Measurements from ENCODE around the gene CARS2. TPM values are rescaled to one million over a fixed set of nuclear protein-coding genes. Genes with fewer than 3 reads are reported as not detected.
"Not testable (repeated sequence)": the region's sequence is repeated elsewhere in the genome, so short reads cannot be mapped to it uniquely, and the experiment has no call there.

The CARS2 gene
- total and polyA plus RNA-seq, 4 donors = 61.9 to 102 (median 75.0) TPM

GRCh38 chr13:110705356-110705825, 525 bp downstream of the CARS2 start:
- Histone ChIP-seq H3K36me3 (ENCODE audit: control insufficient read depth in 4 of 4, insufficient read depth in 4 of 4, low read length in 4 of 4) (peaks cover 0 to 15% (median 2%) of the 10 kb centered on the region in 4 donors), H3K4me1 (ENCODE audit: control insufficient read depth in 5 of 5, insufficient read depth in 5 of 5, low read length in 5 of 5) (peaks cover 7 to 24% (median 14%) of the 10 kb centered on the region in 5 donors), H3K27ac (ENCODE audit: low read depth in 1 of 2, low read length in 1 of 2) (peak overlapping the region; percentile 82 to 88), H3K4me3 (peak overlapping the region; percentile 88), H3K9me3 (ENCODE audit: control insufficient read depth in 4 of 4, insufficient read depth in 3 of 4, low read length in 3 of 4) (no peaks in the 10 kb centered on the region), H3K27me3 (ENCODE audit: control insufficient read depth in 3 of 3, insufficient read depth in 3 of 3, low read length in 2 of 3) (no peaks in the 10 kb centered on the region), H3K9ac (ENCODE audit: insufficient read depth in 1 of 2, low read length in 2 of 2) (peak overlapping the region; percentile 21 to 82)
- WGBS, 2 donors = 3 to 4% methylated on average over 12 of the region's 12 CpGs
- TF ChIP-seq, protein P1, sequence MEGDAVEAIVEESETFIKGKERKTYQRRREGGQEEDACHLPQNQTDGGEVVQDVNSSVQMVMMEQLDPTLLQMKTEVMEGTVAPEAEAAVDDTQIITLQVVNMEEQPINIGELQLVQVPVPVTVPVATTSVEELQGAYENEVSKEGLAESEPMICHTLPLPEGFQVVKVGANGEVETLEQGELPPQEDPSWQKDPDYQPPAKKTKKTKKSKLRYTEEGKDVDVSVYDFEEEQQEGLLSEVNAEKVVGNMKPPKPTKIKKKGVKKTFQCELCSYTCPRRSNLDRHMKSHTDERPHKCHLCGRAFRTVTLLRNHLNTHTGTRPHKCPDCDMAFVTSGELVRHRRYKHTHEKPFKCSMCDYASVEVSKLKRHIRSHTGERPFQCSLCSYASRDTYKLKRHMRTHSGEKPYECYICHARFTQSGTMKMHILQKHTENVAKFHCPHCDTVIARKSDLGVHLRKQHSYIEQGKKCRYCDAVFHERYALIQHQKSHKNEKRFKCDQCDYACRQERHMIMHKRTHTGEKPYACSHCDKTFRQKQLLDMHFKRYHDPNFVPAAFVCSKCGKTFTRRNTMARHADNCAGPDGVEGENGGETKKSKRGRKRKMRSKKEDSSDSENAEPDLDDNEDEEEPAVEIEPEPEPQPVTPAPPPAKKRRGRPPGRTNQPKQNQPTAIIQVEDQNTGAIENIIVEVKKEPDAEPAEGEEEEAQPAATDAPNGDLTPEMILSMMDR (IDR thresholded peaks at IDR 0.05; ENCODE audit: control extremely low read depth, extremely low read depth) = no peak
- ATAC-seq (ENCODE audit: insufficient read depth, low FRiP score) (no peak), DNase-seq (peak in 1 of 3 donors; percentile 18)

DNA sequence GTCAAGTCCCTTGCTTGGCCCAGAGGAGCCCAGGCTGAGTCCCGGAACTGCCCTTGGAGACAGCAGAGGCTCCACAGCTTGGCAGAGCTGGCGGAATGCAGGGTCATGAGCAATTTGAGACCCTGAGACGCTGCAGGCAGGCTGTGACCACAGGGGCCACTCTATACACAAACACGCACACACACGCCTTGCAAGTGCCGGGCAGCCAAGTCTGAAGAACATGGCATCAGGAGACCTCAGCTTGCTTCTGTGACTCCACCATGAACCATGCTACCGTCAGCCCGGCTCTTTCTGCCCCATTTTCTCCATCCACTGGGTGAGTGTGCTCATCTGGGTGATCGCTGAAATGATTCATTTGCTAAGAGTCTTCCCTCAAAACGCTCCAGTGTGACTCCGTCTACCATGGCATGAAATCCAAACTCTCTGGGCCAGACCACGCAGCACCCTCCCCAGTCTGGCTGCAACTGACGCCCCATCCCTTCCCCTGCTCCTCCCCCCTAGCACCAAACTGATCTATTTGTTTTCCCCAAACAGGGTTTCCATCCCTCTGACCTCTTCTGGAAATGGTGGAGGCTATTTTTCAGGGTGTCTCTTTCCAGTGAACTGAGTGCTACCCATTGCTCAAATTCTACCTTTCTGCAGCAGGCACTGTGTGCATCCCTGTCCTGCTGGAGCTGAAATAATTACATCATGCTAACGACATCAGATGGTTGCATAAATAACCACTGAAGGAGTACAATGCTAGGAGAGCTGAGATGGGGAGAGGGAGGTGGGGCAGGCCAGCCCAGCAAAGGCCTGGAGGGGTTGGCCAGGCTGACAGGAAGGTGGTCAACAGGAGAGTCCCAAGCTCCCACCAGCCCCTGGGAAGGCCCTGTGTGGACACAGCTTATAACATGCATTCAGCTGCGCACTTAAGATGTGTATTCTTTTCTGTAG, 3.1 kb downstream of the CARS2 start:
- no peaks in the 10 kb centered on the region for H3K27me3 ChIP-seq (ENCODE audit: control insufficient read depth in 3 of 3, insufficient read depth in 3 of 3, low read length in 2 of 3)
- no peak overlapping the region for H3K9ac ChIP-seq (ENCODE audit: insufficient read depth in 1 of 2, low read length in 2 of 2)
- H3K36me3 ChIP-seq (ENCODE audit: control insufficient read depth in 4 of 4, insufficient read depth in 4 of 4, low read length in 4 of 4) = peaks cover 6 to 31% (median 14%) of the 10 kb centered on the region in 4 donors
- 71 to 75% methylated on average over 15 of the region's 15 CpGs for WGBS, 2 donors
- H3K4me3 ChIP-seq = no peak overlapping the region
- no peak overlapping the region for H3K27ac ChIP-seq (ENCODE audit: low read depth in 1 of 2, low read length in 1 of 2)
- no peaks in the 10 kb centered on the region for H3K9me3 ChIP-seq (ENCODE audit: control insufficient read depth in 4 of 4, insufficient read depth in 3 of 4, low read length in 3 of 4)
- TF ChIP-seq, protein P1 (IDR thresholded peaks at IDR 0.05; ENCODE audit: control extremely low read depth, extremely low read depth) = no peak
- DNase-seq = peak; percentile 49 to 62 (median 53)
- no peak for ATAC-seq (ENCODE audit: insufficient read depth, low FRiP score)
- H3K4me1 ChIP-seq (ENCODE audit: control insufficient read depth in 5 of 5, insufficient read depth in 5 of 5, low read length in 5 of 5) = peaks cover 7 to 24% (median 14%) of the 10 kb centered on the region in 5 donors

GRCh38 chr13:110702089-110702488, 3.8 kb downstream of the CARS2 start:
- H3K9ac ChIP-seq (ENCODE audit: insufficient read depth in 1 of 2, low read length in 2 of 2) = no peak overlapping the region

GRCh38 chr13:110701061-110701460, 4.9 kb downstream of the CARS2 start:
- H3K4me3 ChIP-seq; DNase-seq; H3K9me3 ChIP-seq (ENCODE audit: control insufficient read depth in 4 of 4, insufficient read depth in 3 of 4, low read length in 3 of 4); ATAC-seq (ENCODE audit: insufficient read depth, low FRiP score); H3K9ac ChIP-seq (ENCODE audit: insufficient read depth in 1 of 2, low read length in 2 of 2); H3K27ac ChIP-seq (ENCODE audit: low read depth in 1 of 2, low read length in 1 of 2); H3K27me3 ChIP-seq (ENCODE audit: control insufficient read depth in 3 of 3, insufficient read depth in 3 of 3, low read length in 2 of 3): not testable (repeated sequence)
- peaks cover 7 to 20% (median 9%) of the 10 kb centered on the region in 5 donors for H3K4me1 ChIP-seq (ENCODE audit: control insufficient read depth in 5 of 5, insufficient read depth in 5 of 5, low read length in 5 of 5)
- H3K36me3 ChIP-seq (ENCODE audit: control insufficient read depth in 4 of 4, insufficient read depth in 4 of 4, low read length in 4 of 4) = peaks cover 7 to 36% (median 20%) of the 10 kb centered on the region in 4 donors
- 96 to 98% methylated on average over 7 of the region's 7 CpGs for WGBS, 2 donors

More at GRCh38 chr13:110702089-110702488, 3.8 kb downstream of the CARS2 start:
- no peak overlapping the region for H3K27ac ChIP-seq (ENCODE audit: low read depth in 1 of 2, low read length in 1 of 2)
- H3K36me3 ChIP-seq (ENCODE audit: control insufficient read depth in 4 of 4, insufficient read depth in 4 of 4, low read length in 4 of 4) = peaks cover 7 to 33% (median 17%) of the 10 kb centered on the region in 4 donors
- H3K27me3 ChIP-seq (ENCODE audit: control insufficient read depth in 3 of 3, insufficient read depth in 3 of 3, low read length in 2 of 3) = no peaks in the 10 kb centered on the region
- WGBS, 2 donors = 56 to 75% methylated on average over 3 of the region's 3 CpGs
- ATAC-seq (ENCODE audit: insufficient read depth, low FRiP score) = no peak
- TF ChIP-seq, protein P1 (IDR thresholded peaks at IDR 0.05; ENCODE audit: control extremely low read depth, extremely low read depth) = no peak
- H3K4me1 ChIP-seq (ENCODE audit: control insufficient read depth in 5 of 5, insufficient read depth in 5 of 5, low read length in 5 of 5) = peaks cover 7 to 24% (median 14%) of the 10 kb centered on the region in 5 donors
- H3K9me3 ChIP-seq (ENCODE audit: control insufficient read depth in 4 of 4, insufficient read depth in 3 of 4, low read length in 3 of 4) = no peaks in the 10 kb centered on the region
- no peak overlapping the region for H3K4me3 ChIP-seq
- DNase-seq = no peak

Data from lung (tissue), 12 donors.